GM04504 (cell line): ENCODE results near the gene TRPM6.

Experiments used
- DNase-seq: peaks from one replicate; pipeline ENCODE4 v3.0.0-alpha.2; 2012; ENCODE audit warnings: low read depth

TRPM6 gene

GRCh38 chr9:74711341-74711740 lies 176.4 kb downstream of the TRPM6 start:
- DNase-seq, result no peak

DNA sequence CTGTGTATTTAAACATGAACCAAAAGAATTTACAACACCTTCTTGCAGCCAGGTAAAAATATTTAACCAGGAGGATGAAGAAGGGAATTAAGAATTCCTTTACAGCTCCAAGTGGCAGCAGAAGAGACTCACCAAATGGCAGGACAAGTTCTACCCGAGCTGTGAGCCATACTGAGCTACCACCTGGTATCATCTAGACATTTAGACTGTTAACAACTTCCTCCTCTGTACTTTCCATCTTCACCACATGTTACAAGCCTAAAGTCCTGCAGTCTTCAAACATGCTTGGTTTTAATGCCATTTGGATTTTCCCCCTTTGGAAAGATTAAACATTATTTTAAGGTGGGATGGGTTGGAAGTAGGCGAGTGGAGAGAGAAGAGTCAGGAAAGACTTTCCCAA lies 190.2 kb downstream of the TRPM6 start:
- no peak for DNase-seq

- DNase-seq, result no peak
Measured at GRCh38 chr9:74696520-74696919, 191.2 kb downstream of the TRPM6 start.

GRCh38 chr9:74691058-74691457 lies 196.7 kb downstream of the TRPM6 start:
- no peak for DNase-seq

DNA sequence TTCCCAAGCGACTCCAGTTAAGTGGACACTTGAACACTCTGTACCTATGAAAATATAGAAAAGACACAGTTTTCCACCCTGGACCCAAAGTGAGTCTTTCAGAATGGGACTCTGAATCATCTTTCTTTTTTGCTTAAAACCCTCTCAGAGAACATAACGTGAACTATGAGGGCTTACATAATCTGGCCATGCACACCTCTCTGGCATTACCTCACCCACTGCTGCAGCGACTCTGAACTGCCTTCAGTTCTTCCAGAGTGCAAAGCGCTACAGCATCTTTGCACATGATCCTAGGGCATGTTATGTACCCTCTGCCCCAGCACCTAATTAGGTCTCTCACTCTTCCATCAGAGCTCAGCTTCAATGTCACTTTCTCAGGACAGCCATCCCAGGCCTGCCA lies 204.4 kb downstream of the TRPM6 start:
- DNase-seq, result no peak

DNA sequence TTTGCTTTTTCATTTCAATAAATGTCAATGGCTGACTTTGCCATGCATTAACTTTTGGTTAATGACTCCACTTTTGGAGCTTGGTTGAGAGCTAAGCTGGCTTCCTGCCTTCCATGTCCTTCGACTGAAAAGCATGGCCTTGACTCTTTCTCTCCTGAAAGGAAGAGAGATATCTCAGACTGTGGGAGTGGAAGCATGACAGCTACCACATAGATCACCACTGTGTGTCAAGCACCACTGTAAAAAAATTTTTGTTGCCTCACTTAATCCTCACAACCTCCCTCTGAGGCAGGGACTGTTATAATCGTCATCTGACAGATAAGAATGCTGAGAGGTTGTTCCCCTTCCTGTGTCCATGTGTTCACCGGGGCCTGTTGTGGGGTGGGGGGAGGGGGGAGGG lies 205.8 kb downstream of the TRPM6 start:
- no peak for DNase-seq

- DNase-seq, result no peak
Measured at GRCh38 chr9:74674077-74674476, 213.6 kb downstream of the TRPM6 start.
